Loucy (cell line): ENCODE data around the gene GIT2.

Source experiments
- H2AFZ ChIP-seq: fragments of 200-600 bp; sonication (generic); 2 replicates; pipeline ENCODE4 v1.6.0; 2016; ENCODE audit warnings: antibody characterized with exemption, mild to moderate bottlenecking, low read length, moderate library complexity
- H3F3A ChIP-seq: fragments of 200-600 bp; 2 replicates; pipeline ENCODE4 v1.6.0; 2016; ENCODE audit warnings: antibody characterized with exemption, low read depth, mild to moderate bottlenecking
- H3K27me3 ChIP-seq: fragments of 200-600 bp; sonication (generic); 2 replicates; pipeline ENCODE4 v1.6.1; 2014; ENCODE audit warnings: low read length, mild to moderate bottlenecking; ENCODE audit not compliant: insufficient read depth, poor library complexity, severe bottlenecking
- H3K36me3 ChIP-seq: fragments of 200-600 bp; sonication (generic); 2 replicates; pipeline ENCODE4 v1.6.1; 2016; ENCODE audit warnings: low read length; ENCODE audit not compliant: insufficient read depth
- H3K4me1 ChIP-seq: fragments of 200-600 bp; sonication (generic); 2 replicates; pipeline ENCODE4 v1.5.1; 2014; ENCODE audit warnings: low read length, mild to moderate bottlenecking; ENCODE audit not compliant: insufficient read depth, poor library complexity, severe bottlenecking
- H3K4me2 ChIP-seq: fragments of 200-600 bp; sonication (generic); 2 replicates; pipeline ENCODE4 v1.6.0; 2014; ENCODE audit warnings: antibody characterized with exemption, low read length, low read depth, mild to moderate bottlenecking; ENCODE audit not compliant: poor library complexity, severe bottlenecking
- H3K4me3 ChIP-seq: fragments of 200-600 bp; sonication (generic); 2 replicates; pipeline ENCODE4 v1.5.1; 2014; ENCODE audit warnings: low read length, mild to moderate bottlenecking, mixed read lengths; ENCODE audit not compliant: poor library complexity, severe bottlenecking
- H3K79me2 ChIP-seq: fragments of 200-600 bp; sonication (generic); 2 replicates; pipeline ENCODE4 v1.6.1; 2014; ENCODE audit warnings: low read length; ENCODE audit not compliant: insufficient read depth
- H3K9ac ChIP-seq: fragments of 200-600 bp; sonication (generic); 2 replicates; pipeline ENCODE4 v1.6.0; 2014; ENCODE audit warnings: mild to moderate bottlenecking, low read depth, low read length, moderate library complexity; ENCODE audit not compliant: poor library complexity, severe bottlenecking
- H3K9me2 ChIP-seq: fragments of 200-600 bp; sonication (generic); replicated peaks from 2 replicates; pipeline ENCODE4 v1.6.1; 2016; ENCODE audit warnings: low read depth, low read length, mixed read lengths
- H3K9me3 ChIP-seq: fragments of 200-600 bp; sonication (generic); 2 replicates; pipeline ENCODE4 v1.6.1; 2014; ENCODE audit warnings: mild to moderate bottlenecking, antibody characterized with exemption, low read length, low read depth; ENCODE audit not compliant: insufficient read depth
- H4K20me1 ChIP-seq: fragments of 200-600 bp; sonication (generic); 2 replicates; pipeline ENCODE4 v1.6.0; 2014; ENCODE audit warnings: antibody characterized with exemption, low read length, mild to moderate bottlenecking; ENCODE audit not compliant: insufficient read depth, poor library complexity, severe bottlenecking
- EZH2phosphoT487 ChIP-seq: fragments of 200-600 bp; IDR thresholded peaks from 2 replicates; pipeline ENCODE4 v1.6.1; 2018; ENCODE audit warnings: antibody characterized with exemption, mild to moderate bottlenecking, moderate library complexity, borderline replicate concordance
- TF ChIP-seq, protein P1 (sequence below): fragments of 200-600 bp; sonication (generic); conservative IDR thresholded peaks from 2 replicates; pipeline ENCODE4 v1.5.1; 2014; ENCODE audit warnings: mild to moderate bottlenecking, antibody characterized with exemption, low read length

The GIT2 gene

DNA sequence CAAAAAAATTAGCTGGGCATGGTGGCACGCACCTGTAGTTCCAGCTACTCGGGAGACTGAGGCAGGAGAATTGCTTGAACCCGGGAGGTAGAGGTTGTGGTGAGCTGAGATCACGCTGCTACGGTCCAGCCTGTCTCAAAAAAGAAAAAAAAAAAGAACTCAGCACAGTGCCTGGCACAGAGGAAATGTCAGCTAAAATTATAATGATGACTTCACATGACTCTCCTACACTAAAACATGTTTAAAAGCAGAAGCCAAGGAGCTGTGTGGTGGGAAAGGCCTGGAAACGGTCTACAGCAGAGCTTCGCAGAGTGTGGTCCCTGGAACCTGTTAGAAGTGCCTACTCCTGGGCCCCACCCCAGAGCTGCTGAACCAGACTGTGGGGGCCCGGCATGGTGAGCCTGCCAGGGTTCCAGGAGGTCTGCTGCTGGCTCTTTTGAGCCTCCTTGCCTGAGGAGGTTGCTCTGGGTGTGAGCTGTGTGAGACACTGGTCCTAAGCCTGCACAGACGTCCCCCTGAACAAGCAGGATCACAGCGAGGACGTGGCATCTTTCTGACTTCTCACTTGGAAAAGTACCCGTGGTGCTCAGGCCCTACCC, 68.0 kb downstream of the GIT2 start:
- H3K4me3 ChIP-seq, result no peak overlapping the region
- no peak overlapping the region for H3K4me2 ChIP-seq
- no peaks in the 10 kb centered on the region for H3F3A ChIP-seq
- TF ChIP-seq, protein P1, sequence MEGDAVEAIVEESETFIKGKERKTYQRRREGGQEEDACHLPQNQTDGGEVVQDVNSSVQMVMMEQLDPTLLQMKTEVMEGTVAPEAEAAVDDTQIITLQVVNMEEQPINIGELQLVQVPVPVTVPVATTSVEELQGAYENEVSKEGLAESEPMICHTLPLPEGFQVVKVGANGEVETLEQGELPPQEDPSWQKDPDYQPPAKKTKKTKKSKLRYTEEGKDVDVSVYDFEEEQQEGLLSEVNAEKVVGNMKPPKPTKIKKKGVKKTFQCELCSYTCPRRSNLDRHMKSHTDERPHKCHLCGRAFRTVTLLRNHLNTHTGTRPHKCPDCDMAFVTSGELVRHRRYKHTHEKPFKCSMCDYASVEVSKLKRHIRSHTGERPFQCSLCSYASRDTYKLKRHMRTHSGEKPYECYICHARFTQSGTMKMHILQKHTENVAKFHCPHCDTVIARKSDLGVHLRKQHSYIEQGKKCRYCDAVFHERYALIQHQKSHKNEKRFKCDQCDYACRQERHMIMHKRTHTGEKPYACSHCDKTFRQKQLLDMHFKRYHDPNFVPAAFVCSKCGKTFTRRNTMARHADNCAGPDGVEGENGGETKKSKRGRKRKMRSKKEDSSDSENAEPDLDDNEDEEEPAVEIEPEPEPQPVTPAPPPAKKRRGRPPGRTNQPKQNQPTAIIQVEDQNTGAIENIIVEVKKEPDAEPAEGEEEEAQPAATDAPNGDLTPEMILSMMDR, result no peak
- TF ChIP-seq EZH2phosphoT487, result no peak
- peaks cover 17% of the 10 kb centered on the region; the same call in 1 of the 2 replicates for H3K36me3 ChIP-seq
- no peaks in the 10 kb centered on the region for H4K20me1 ChIP-seq
- no peaks in the 10 kb centered on the region for H3K4me1 ChIP-seq
- no peak overlapping the region for H2AFZ ChIP-seq
- no peaks in the 10 kb centered on the region for H3K9me2 ChIP-seq
- H3K27me3 ChIP-seq, result no peaks in the 10 kb centered on the region
- H3K79me2 ChIP-seq, result no peaks in the 10 kb centered on the region
- no peaks in the 10 kb centered on the region for H3K9me3 ChIP-seq
- no peak overlapping the region for H3K9ac ChIP-seq

DNA sequence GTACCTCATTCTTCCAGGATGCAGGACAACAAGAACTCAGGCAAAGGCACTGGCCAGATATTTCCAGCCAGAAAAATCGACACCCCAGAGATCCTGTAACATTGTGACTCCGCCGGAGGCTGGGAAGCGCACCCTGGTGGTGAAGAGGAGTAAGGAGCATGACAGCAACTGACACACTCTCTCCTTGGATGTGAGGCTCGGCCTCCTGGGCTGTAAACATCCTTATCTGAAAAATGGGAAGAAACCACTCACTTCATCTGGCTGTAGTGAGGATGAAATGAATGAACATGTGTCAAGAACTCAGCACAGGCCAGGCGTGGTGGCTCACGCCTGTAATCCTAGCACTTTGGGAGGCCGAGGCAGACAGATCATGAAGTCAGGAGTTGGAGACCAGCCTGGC, 68.5 kb downstream of the GIT2 start:
- no peaks in the 10 kb centered on the region for H3K79me2 ChIP-seq
- no peaks in the 10 kb centered on the region for H3K9me2 ChIP-seq
- no peak overlapping the region for H3K9ac ChIP-seq
- no peak overlapping the region for H3K4me3 ChIP-seq
- no peak overlapping the region for H3K4me2 ChIP-seq
- H3K4me1 ChIP-seq, result no peaks in the 10 kb centered on the region
- H3K9me3 ChIP-seq, result no peaks in the 10 kb centered on the region
- no peaks in the 10 kb centered on the region for H3K27me3 ChIP-seq
- peaks cover 13% of the 10 kb centered on the region; the same call in 1 of the 2 replicates for H3K36me3 ChIP-seq
- H4K20me1 ChIP-seq, result no peaks in the 10 kb centered on the region
- no peak overlapping the region for H2AFZ ChIP-seq
- TF ChIP-seq, protein P1, result peak; percentile 73
- no peak for TF ChIP-seq EZH2phosphoT487
- no peaks in the 10 kb centered on the region for H3F3A ChIP-seq

DNA sequence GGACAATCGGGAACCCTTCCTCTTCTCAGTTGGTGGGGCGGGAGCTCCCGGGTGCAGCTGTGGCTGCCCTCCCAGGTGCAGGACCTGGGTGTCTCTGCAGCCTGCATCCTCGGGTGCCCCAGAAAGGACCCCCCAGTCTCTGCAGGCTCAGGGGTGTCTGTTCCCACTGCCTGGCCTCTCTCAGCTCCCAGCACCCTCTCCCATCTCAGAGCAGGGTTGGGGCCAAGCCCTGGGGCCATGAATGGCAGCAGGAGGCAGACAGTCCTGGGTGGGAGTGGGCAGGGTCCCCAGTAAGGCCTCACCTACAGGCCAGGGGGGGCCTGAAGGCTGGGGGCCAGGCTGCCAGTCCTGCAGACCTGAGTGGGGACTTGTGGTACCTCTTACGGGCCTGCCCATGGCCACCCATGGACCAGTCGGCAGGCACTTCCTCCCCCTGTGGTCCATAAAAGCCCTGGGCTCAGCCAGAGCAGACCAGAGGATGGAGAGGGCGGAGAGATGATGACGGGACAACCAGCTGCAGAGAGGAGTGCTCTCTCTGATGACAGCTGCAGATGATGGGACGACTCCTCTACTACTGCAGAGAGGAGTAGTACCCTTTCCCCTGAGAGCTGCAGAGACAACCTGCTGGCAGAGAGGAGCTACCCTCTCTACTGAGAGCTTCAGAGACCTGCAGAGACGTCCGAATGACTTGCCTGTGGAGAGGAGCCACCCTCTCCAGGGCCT, 69.5 kb downstream of the GIT2 start:
- no peak for TF ChIP-seq EZH2phosphoT487
- TF ChIP-seq, protein P1, result no peak

More for the DNA sequence above, 69.5 kb downstream of the GIT2 start:
- Histone ChIP-seq H3K9ac (no peak overlapping the region), H4K20me1 (no peaks in the 10 kb centered on the region), H3F3A (no peaks in the 10 kb centered on the region), H3K79me2 (no peaks in the 10 kb centered on the region), H3K4me1 (no peaks in the 10 kb centered on the region), H3K9me2 (no peaks in the 10 kb centered on the region), H2AFZ (no peak overlapping the region), H3K4me3 (no peak overlapping the region), H3K4me2 (no peak overlapping the region), H3K36me3 (peaks cover 4% of the 10 kb centered on the region; the same call in 1 of the 2 replicates), H3K9me3 (no peaks in the 10 kb centered on the region), H3K27me3 (no peaks in the 10 kb centered on the region)
